Measurements from ENCODE around the gene IRF2. TPM values are rescaled to one million over a fixed set of nuclear protein-coding genes. Genes with fewer than 3 reads are reported as not detected.

Gene IRF2
- total RNA-seq, 1 donor from 2014 or later = 16.1 TPM

GRCh38 chr4:184437565-184438265 is 36.6 kb downstream of the IRF2 start:
- Histone ChIP-seq H3K79me2 (ENCODE audit: low read depth) (peaks cover 17% of the 10 kb centered on the region), H3K9ac (no peak overlapping the region), H3K4me1 (peaks cover 16% of the 10 kb centered on the region), H4K20me1 (ENCODE audit: low read depth) (peaks cover 14% of the 10 kb centered on the region), H3K4me2 (no peak overlapping the region), H3K4me3 (no peak overlapping the region), H3K36me3 (no peaks in the 10 kb centered on the region), H3K27me3 (no peaks in the 10 kb centered on the region), H2AFZ (replicated peaks) (no peak overlapping the region), H3F3A (ENCODE audit: low read depth) (no peaks in the 10 kb centered on the region), H3K27ac (no peak overlapping the region), H3K9me3 (ENCODE audit: low read depth) (no peaks in the 10 kb centered on the region)
- no peaks in the 10 kb centered on the region for H3K27me3 Mint-ChIP-seq (ENCODE audit: insufficient read depth, low read depth)
- no peak overlapping the region for H3K27ac Mint-ChIP-seq
- no peak for DNase-seq (ENCODE audit: low spot score)
- peaks cover 34% of the 10 kb centered on the region for H3K4me1 Mint-ChIP-seq
- no peak for TF ChIP-seq EZH2 (IDR thresholded peaks at IDR 0.05)
- no peak for TF ChIP-seq CTCF (IDR thresholded peaks at IDR 0.05)
- TF ChIP-seq EZH2phosphoT487 (IDR thresholded peaks at IDR 0.05) = no peak
- no peak overlapping the region for H3K4me3 Mint-ChIP-seq
- peaks cover 4% of the 10 kb centered on the region for H3K36me3 Mint-ChIP-seq
- no peaks in the 10 kb centered on the region for H3K9me3 Mint-ChIP-seq

- Histone ChIP-seq H3K36me3 (no peaks in the 10 kb centered on the region), H3K79me2 (ENCODE audit: low read depth) (peaks cover 6% of the 10 kb centered on the region), H2AFZ (replicated peaks) (no peak overlapping the region), H3F3A (ENCODE audit: low read depth) (no peaks in the 10 kb centered on the region), H4K20me1 (ENCODE audit: low read depth) (peaks cover 23% of the 10 kb centered on the region), H3K9me3 (ENCODE audit: low read depth) (no peaks in the 10 kb centered on the region), H3K27ac (no peak overlapping the region), H3K4me3 (no peak overlapping the region), H3K4me1 (peaks cover 19% of the 10 kb centered on the region), H3K4me2 (no peak overlapping the region), H3K9ac (no peak overlapping the region), H3K27me3 (no peaks in the 10 kb centered on the region)
- no peaks in the 10 kb centered on the region for H3K9me3 Mint-ChIP-seq
- no peak for DNase-seq (ENCODE audit: low spot score)
- TF ChIP-seq EZH2phosphoT487 (IDR thresholded peaks at IDR 0.05) (no peak), EZH2 (IDR thresholded peaks at IDR 0.05) (no peak), CTCF (IDR thresholded peaks at IDR 0.05) (no peak)
- peaks cover 8% of the 10 kb centered on the region for H3K36me3 Mint-ChIP-seq
- H3K27me3 Mint-ChIP-seq (ENCODE audit: insufficient read depth, low read depth) = peaks cover 5% of the 10 kb centered on the region
- H3K4me1 Mint-ChIP-seq = peaks cover 29% of the 10 kb centered on the region
- no peak overlapping the region for H3K4me3 Mint-ChIP-seq
- no peak overlapping the region for H3K27ac Mint-ChIP-seq
These were observed 39.8 kb downstream of the IRF2 start for GRCh38 chr4:184434501-184435066.

GRCh38 chr4:184434021-184434420 is 40.3 kb downstream of the IRF2 start:
- Histone ChIP-seq H3K4me2 (no peak overlapping the region), H2AFZ (replicated peaks) (no peak overlapping the region), H3K4me1 (peaks cover 19% of the 10 kb centered on the region), H3K36me3 (no peaks in the 10 kb centered on the region), H3F3A (ENCODE audit: low read depth) (no peaks in the 10 kb centered on the region), H3K4me3 (no peak overlapping the region), H3K9me3 (ENCODE audit: low read depth) (no peaks in the 10 kb centered on the region), H3K9ac (no peak overlapping the region), H4K20me1 (ENCODE audit: low read depth) (peaks cover 24% of the 10 kb centered on the region), H3K79me2 (ENCODE audit: low read depth) (peaks cover 6% of the 10 kb centered on the region), H3K27me3 (no peaks in the 10 kb centered on the region), H3K27ac (no peak overlapping the region)
- H3K27me3 Mint-ChIP-seq (ENCODE audit: insufficient read depth, low read depth) = peaks cover 5% of the 10 kb centered on the region
- no peak overlapping the region for H3K4me3 Mint-ChIP-seq
- H3K4me1 Mint-ChIP-seq = peaks cover 30% of the 10 kb centered on the region
- no peak for DNase-seq (ENCODE audit: low spot score)
- TF ChIP-seq EZH2 (IDR thresholded peaks at IDR 0.05) (no peak), EZH2phosphoT487 (IDR thresholded peaks at IDR 0.05) (no peak), CTCF (IDR thresholded peaks at IDR 0.05) (no peak)
- H3K36me3 Mint-ChIP-seq = peaks cover 8% of the 10 kb centered on the region
- no peaks in the 10 kb centered on the region for H3K9me3 Mint-ChIP-seq
- H3K27ac Mint-ChIP-seq = no peak overlapping the region

Measured in neural progenitor cell (in vitro differentiated cells).